Endothelial cell of umbilical vein (primary cell): ENCODE data around the gene RANBP3. TPM values are rescaled to one million over a fixed set of nuclear protein-coding genes. Genes with fewer than 3 reads are reported as not detected.

Experiments used
- BruUV-seq: library from RNA; stranded (reverse); fragments of 400-500 nt; replicated peaks from 2 replicates; lab custom pipeline; 2021; lab: Mats Ljungman, UMichigan
- CTCF ChIA-PET: fragments of 300-600, 350-600 bp; sonication (Branson Sonifier 250); formaldehyde crosslinking; loops from one replicate; lab custom pipeline; 2021; ENCODE audit warnings: antibody characterized with exemption, inconsistent platforms; lab: Charles Lee
- POLR2A ChIA-PET: fragments of 300-600, 350-600 bp; sonication (Branson Sonifier 250); formaldehyde crosslinking; loops from one replicate; lab custom pipeline; 2021; ENCODE audit warnings: antibody characterized with exemption, inconsistent platforms; lab: Charles Lee
- DNase-seq: peaks from one replicate; pipeline ENCODE4 v3.0.0-alpha.2; 2011; ENCODE audit warnings: low read depth, low spot score
- FAIRE-seq: peaks from 2 replicates; lab custom pipeline; 2011; peaks lifted over from hg19 to GRCh38; lab: Jason Lieb, UNC
- H2AFZ ChIP-seq: 2 replicates; pipeline ENCODE4 v1.6.0; 2012; ENCODE audit warnings: low read depth, low read length, control low read depth, inconsistent platforms
- H3K27ac ChIP-seq: 2 replicates; pipeline ENCODE4 v1.5.1; 2011; ENCODE audit warnings: low read depth, mild to moderate bottlenecking, control low read depth, low read length, moderate library complexity; ENCODE audit not compliant: insufficient read depth
- H3K27me3 ChIP-seq, 2 experiments: 2 replicates each; pipeline versions ENCODE4 v1.6.0 to v1.6.1; 2011; ENCODE audit warnings: low read length in 2 of 2, mixed read lengths in 1 of 2; ENCODE audit not compliant: control insufficient read depth in 2 of 2, insufficient read depth in 2 of 2
- H3K36me3 ChIP-seq, 2 experiments: 2 replicates in 1 of 2; 3 replicates in 1 of 2; pipeline ENCODE4 v1.5.1; 2011; ENCODE audit warnings: low read length in 2 of 2, mild to moderate bottlenecking in 1 of 2, moderate library complexity in 1 of 2; ENCODE audit not compliant: control insufficient read depth in 2 of 2, insufficient read depth in 2 of 2; ENCODE audit errors: extremely low read depth in 1 of 2
- H3K4me1 ChIP-seq: 3 replicates; pipeline ENCODE4 v1.5.1; 2011; ENCODE audit warnings: mild to moderate bottlenecking, low read length; ENCODE audit not compliant: control insufficient read depth, insufficient read depth; ENCODE audit errors: extremely low read depth
- H3K4me2 ChIP-seq: 2 replicates; pipeline ENCODE4 v1.6.1; 2011; ENCODE audit warnings: low read length, control low read depth, mixed read lengths; ENCODE audit not compliant: insufficient read depth
- H3K4me3 ChIP-seq, 3 experiments: fragments of 200-600 bp in 1 of 3; sonication (generic), shearing (Covaris generic) in 1 of 3; replicated peaks in 1 of 3; 2 replicates each; pipeline ENCODE4 v1.5.1; 2011 to 2016; ENCODE audit warnings: control low read depth in 3 of 3, low read length in 3 of 3, mild to moderate bottlenecking in 2 of 3, inconsistent platforms in 1 of 3, low read depth in 1 of 3, moderate library complexity in 1 of 3; ENCODE audit not compliant: insufficient read depth in 1 of 3
- H3K79me2 ChIP-seq: 2 replicates; pipeline ENCODE4 v1.6.0; 2012; ENCODE audit warnings: low read length, inconsistent platforms; ENCODE audit not compliant: control insufficient read depth, insufficient read depth
- H3K9ac ChIP-seq: replicated peaks from 2 replicates; pipeline ENCODE3; 2011; ENCODE audit warnings: low read length, control low read depth; ENCODE audit not compliant: insufficient read depth; ENCODE audit errors: extremely low read depth
- H3K9me1 ChIP-seq: replicated peaks from 3 replicates; pipeline ENCODE4 v1.6.0; 2011; ENCODE audit warnings: mild to moderate bottlenecking, low read length; ENCODE audit not compliant: control insufficient read depth, insufficient read depth; ENCODE audit errors: extremely low read depth
- H3K9me3 ChIP-seq: replicated peaks from 2 replicates; pipeline ENCODE4 v1.5.1; 2012; ENCODE audit warnings: low read length, inconsistent platforms; ENCODE audit not compliant: control insufficient read depth, insufficient read depth
- H4K20me1 ChIP-seq: replicated peaks from 2 replicates; pipeline ENCODE3; 2011; ENCODE audit warnings: mild to moderate bottlenecking, low read length; ENCODE audit not compliant: control insufficient read depth, insufficient read depth; ENCODE audit errors: extremely low read depth
- JUN ChIP-seq: IDR thresholded peaks from 2 replicates; pipeline ENCODE4 v1.6.1; 2011; ENCODE audit warnings: borderline replicate concordance, low read depth; ENCODE audit not compliant: insufficient read length, insufficient read depth
- POLR2A ChIP-seq: IDR thresholded peaks from 2 replicates; pipeline ENCODE4 v1.6.1; 2012; ENCODE audit warnings: low read depth, mild to moderate bottlenecking, control low read depth, low read length
- POLR2AphosphoS5 ChIP-seq: IDR thresholded peaks from 2 replicates; pipeline ENCODE4 v1.6.1; 2012; ENCODE audit warnings: low read depth, mild to moderate bottlenecking, control low read depth, low read length, moderate library complexity; ENCODE audit not compliant: insufficient read depth
- dilution Hi-C: fragments of 300-500 bp; cut with MboI; formaldehyde crosslinking; loops from one replicate; pipeline ENCODE4 v1.15.0; 2019; ENCODE audit warnings: low sequenced_read_pairs; ENCODE audit not compliant: extremely low pct_ligation_motif_present
- intact Hi-C: fragments of 100-400 bp; cut with micrococcal nuclease; formaldehyde crosslinking; loops from one replicate; pipeline ENCODE4 v1.10.0; 2022
- polyA plus RNA-seq, 4 experiments: library from polyadenylated mRNA; depleted of rRNA in 3 of 4; stranded (reverse) in 3 of 4; unstranded in 1 of 4; fragments of >200 nt; gene quantifications; 2 replicates each; pipeline versions ENCODE4 v1.2.1 to v1.2.3, GENCODE V29; 2011 to 2012; ENCODE audit warnings: missing spikeins in 1 of 4
- total RNA-seq: library from RNA; stranded (reverse); gene quantifications from 2 replicates; pipeline ENCODE4 v1.2.3, GENCODE V29; 2021
- TF ChIP-seq, protein P1 (sequence below), 2 donors: IDR thresholded peaks; 1 replicate in 1 of 2; 2 replicates in 1 of 2; pipeline ENCODE4 v1.5.1; 2011; ENCODE audit warnings: low read length in 2 of 2, mild to moderate bottlenecking in 2 of 2, moderate library complexity in 2 of 2, control low read depth in 1 of 2, inconsistent platforms in 1 of 2, low read depth in 1 of 2; ENCODE audit not compliant: insufficient read depth in 1 of 2; ENCODE audit errors: extremely low read depth in 1 of 2

The RANBP3 gene
- total and polyA plus RNA-seq, 2 donors (not counting 3 experiments of a cell fraction or from before 2014, with no cell fraction given) = 72.3 to 85.3 TPM

- no peaks in the 10 kb centered on the region for H3K36me3 ChIP-seq
- no peak for FAIRE-seq
- peaks cover 3% of the 10 kb centered on the region for H4K20me1 ChIP-seq
Observed at GRCh38 chr19:5973867-5974635, 3.9 kb downstream of the RANBP3 start.

GRCh38 chr19:5973376-5973775, 4.6 kb downstream of the RANBP3 start:
- Histone ChIP-seq H3K9ac (no peak overlapping the region), H4K20me1 (peaks cover 3% of the 10 kb centered on the region), H3K9me1 (no peaks in the 10 kb centered on the region), H3K4me3 (no peak overlapping the region), H3K79me2 (peaks cover 92% of the 10 kb centered on the region), H3K27me3 (no peaks in the 10 kb centered on the region), H3K4me1 (peaks cover 16% of the 10 kb centered on the region), H3K36me3 (no peaks in the 10 kb centered on the region), H3K9me3 (no peaks in the 10 kb centered on the region), H3K4me2 (no peak overlapping the region), H2AFZ (no peak overlapping the region), H3K27ac (no peak overlapping the region)
- FAIRE-seq = no peak
- DNase-seq = no peak
- dilution Hi-C loops (no loop called here), intact Hi-C loops (no loop called here)
- ChIA-PET POLR2A (no interaction called here), CTCF (no interaction called here)
- BruUV-seq = no TSS peak
- no peak for TF ChIP-seq POLR2AphosphoS5
- TF ChIP-seq POLR2A = no peak
- no peak for TF ChIP-seq JUN
- TF ChIP-seq, protein P1, sequence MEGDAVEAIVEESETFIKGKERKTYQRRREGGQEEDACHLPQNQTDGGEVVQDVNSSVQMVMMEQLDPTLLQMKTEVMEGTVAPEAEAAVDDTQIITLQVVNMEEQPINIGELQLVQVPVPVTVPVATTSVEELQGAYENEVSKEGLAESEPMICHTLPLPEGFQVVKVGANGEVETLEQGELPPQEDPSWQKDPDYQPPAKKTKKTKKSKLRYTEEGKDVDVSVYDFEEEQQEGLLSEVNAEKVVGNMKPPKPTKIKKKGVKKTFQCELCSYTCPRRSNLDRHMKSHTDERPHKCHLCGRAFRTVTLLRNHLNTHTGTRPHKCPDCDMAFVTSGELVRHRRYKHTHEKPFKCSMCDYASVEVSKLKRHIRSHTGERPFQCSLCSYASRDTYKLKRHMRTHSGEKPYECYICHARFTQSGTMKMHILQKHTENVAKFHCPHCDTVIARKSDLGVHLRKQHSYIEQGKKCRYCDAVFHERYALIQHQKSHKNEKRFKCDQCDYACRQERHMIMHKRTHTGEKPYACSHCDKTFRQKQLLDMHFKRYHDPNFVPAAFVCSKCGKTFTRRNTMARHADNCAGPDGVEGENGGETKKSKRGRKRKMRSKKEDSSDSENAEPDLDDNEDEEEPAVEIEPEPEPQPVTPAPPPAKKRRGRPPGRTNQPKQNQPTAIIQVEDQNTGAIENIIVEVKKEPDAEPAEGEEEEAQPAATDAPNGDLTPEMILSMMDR (IDR thresholded peaks at IDR 0.05; ENCODE audit: extremely low read depth in 1 of 2, insufficient read depth in 1 of 2, low read depth in 1 of 2, low read length in 2 of 2) = no peak

More at GRCh38 chr19:5973867-5974635, 3.9 kb downstream of the RANBP3 start:
- Histone ChIP-seq H3K27ac (no peak overlapping the region), H3K9ac (no peak overlapping the region), H3K9me1 (no peaks in the 10 kb centered on the region), H3K79me2 (peaks cover 93% of the 10 kb centered on the region), H3K4me2 (no peak overlapping the region), H2AFZ (no peak overlapping the region), H3K9me3 (no peaks in the 10 kb centered on the region), H3K4me3 (no peak overlapping the region), H3K27me3 (no peaks in the 10 kb centered on the region), H3K4me1 (peaks cover 14% of the 10 kb centered on the region)
- no TSS peak for BruUV-seq
- dilution Hi-C loops (no loop called here), intact Hi-C loops (no loop called here)
- ChIA-PET POLR2A (no interaction called here), CTCF (no interaction called here)
- TF ChIP-seq, protein P1 (IDR thresholded peaks at IDR 0.05; ENCODE audit: extremely low read depth in 1 of 2, insufficient read depth in 1 of 2, low read depth in 1 of 2, low read length in 2 of 2) = no peak
- no peak for TF ChIP-seq POLR2AphosphoS5
- no peak for DNase-seq
